ENCODE results near the gene TUBAL3. TPM values are rescaled to one million over a fixed set of nuclear protein-coding genes. Genes with fewer than 3 reads are reported as not detected.
"Not testable (repeated sequence)": the region's sequence is repeated elsewhere in the genome, so short reads cannot be mapped to it uniquely, and the experiment has no call there.

Gene TUBAL3
- total RNA-seq, 2 donors from 2014 or later: not detected

DNA sequence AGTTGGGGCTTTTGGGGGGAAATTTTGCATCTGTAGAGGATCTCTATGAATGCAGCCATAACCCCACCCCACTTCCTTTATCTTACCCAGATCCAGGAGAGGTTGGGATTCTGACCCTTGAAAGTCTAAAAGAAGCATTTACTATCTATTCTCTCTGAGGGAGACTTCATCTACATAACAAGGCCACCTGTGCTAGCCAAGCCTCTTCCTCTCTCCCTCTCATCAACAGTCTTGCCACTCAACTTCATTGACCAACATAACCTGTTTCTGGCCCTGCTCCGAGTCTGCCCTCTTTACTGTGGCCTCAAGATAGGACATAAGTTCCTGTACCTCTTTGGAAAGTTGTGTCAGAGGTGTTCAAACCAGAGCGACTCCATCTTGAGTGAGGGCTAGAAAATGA is 19.4 kb downstream of the TUBAL3 start:
- TF ChIP-seq, protein P1, sequence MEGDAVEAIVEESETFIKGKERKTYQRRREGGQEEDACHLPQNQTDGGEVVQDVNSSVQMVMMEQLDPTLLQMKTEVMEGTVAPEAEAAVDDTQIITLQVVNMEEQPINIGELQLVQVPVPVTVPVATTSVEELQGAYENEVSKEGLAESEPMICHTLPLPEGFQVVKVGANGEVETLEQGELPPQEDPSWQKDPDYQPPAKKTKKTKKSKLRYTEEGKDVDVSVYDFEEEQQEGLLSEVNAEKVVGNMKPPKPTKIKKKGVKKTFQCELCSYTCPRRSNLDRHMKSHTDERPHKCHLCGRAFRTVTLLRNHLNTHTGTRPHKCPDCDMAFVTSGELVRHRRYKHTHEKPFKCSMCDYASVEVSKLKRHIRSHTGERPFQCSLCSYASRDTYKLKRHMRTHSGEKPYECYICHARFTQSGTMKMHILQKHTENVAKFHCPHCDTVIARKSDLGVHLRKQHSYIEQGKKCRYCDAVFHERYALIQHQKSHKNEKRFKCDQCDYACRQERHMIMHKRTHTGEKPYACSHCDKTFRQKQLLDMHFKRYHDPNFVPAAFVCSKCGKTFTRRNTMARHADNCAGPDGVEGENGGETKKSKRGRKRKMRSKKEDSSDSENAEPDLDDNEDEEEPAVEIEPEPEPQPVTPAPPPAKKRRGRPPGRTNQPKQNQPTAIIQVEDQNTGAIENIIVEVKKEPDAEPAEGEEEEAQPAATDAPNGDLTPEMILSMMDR (IDR thresholded peaks at IDR 0.05): no peak
- TF ChIP-seq POLR2A (IDR thresholded peaks at IDR 0.05): no peak
- 66 to 93% methylated on average over 2 of the region's 2 CpGs for WGBS, 2 donors
- no peaks in the 10 kb centered on the region for H3K36me3 ChIP-seq (replicated peaks in 1 of 2; ENCODE audit: insufficient read depth in 1 of 2, low read depth in 2 of 2)
- peaks cover 13% of the 10 kb centered on the region for H3K4me1 ChIP-seq
- H3K9me3 ChIP-seq: no peaks in the 10 kb centered on the region
- no peak for ATAC-seq
- H3K27me3 ChIP-seq: no peaks in the 10 kb centered on the region
- no peak for DNase-seq
- H3K4me3 ChIP-seq: no peak overlapping the region
- H3K27ac ChIP-seq: no peak overlapping the region
- intact Hi-C loops (cut with DNase I): no loop called here

DNA sequence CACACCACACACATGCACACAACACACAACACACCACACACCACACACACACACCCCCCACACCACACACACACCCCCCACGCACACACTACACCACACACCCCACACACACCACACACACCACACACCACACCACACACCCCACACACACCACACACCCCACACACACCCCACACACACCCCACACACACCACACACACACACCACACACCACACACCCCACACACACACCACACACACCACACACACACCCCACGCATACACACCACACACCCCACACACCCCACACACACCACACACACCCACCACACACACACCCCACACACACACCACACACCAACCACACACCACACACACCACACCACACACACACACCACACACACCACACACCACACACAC is 23.4 kb downstream of the TUBAL3 start:
- ATAC-seq (no peak), DNase-seq (no peak)
- intact Hi-C loops (cut with DNase I): no loop called here
- no peak for TF ChIP-seq POLR2A (IDR thresholded peaks at IDR 0.05)
- TF ChIP-seq, protein P1 (IDR thresholded peaks at IDR 0.05): no peak
- Histone ChIP-seq H3K27me3 (no peaks in the 10 kb centered on the region), H3K4me1 (peaks cover 13% of the 10 kb centered on the region), H3K4me3 (no peak overlapping the region), H3K27ac (no peak overlapping the region), H3K9me3 (no peaks in the 10 kb centered on the region), H3K36me3 (replicated peaks in 1 of 2; ENCODE audit: insufficient read depth in 1 of 2, low read depth in 2 of 2) (no peaks in the 10 kb centered on the region)
- 92 to 100% methylated on average over 1 to 2 of the region's 2 CpGs for WGBS, 2 donors

DNA sequence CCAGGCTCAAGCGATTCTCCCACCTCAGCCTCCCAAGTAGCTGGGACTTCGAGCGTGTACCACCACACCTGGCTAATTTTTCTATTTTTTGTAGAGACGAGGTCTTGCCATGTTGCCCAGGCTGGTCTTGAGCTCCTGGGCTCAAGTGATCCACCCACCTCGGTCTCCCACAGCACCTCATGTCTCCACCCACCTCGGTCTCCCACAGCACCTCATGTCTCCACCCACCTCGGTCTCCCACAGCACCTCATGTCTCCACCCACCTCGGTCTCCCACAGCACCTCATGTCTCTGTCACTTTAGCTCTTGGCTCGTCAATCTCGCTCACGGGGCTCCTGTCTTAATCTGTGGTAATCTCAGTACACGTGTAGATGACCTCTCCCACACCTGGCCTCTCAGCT is 24.2 kb downstream of the TUBAL3 start:
- ATAC-seq; H3K9me3 ChIP-seq; H3K27ac ChIP-seq; H3K27me3 ChIP-seq; DNase-seq; H3K4me3 ChIP-seq; H3K36me3 ChIP-seq (replicated peaks in 1 of 2; ENCODE audit: insufficient read depth in 1 of 2, low read depth in 2 of 2); intact Hi-C loops (cut with DNase I): not testable (repeated sequence)
- WGBS, 2 donors: 70 to 73% methylated on average over 12 of the region's 12 CpGs
- peaks cover 13% of the 10 kb centered on the region for H3K4me1 ChIP-seq

DNA sequence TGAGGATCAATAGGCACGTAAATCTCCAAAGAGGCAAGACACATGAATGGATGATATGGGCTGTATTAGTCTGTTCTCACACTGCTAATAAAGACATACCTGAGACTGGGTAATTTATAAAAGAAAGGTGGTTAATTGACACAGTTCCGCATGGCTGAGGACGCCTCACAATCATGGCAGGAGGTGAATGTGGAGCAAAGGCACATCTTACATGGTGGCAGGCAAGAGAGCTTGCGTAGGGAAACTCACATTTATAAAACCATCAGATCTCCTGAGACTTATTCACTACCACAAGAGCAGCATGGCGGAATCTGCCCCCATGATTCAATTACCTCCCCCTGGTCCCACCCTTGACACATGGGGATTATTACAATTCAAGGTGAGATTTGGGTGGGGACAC is 25.4 kb downstream of the TUBAL3 start:
- H3K9me3 ChIP-seq; DNase-seq; H3K4me3 ChIP-seq; H3K36me3 ChIP-seq (replicated peaks in 1 of 2; ENCODE audit: insufficient read depth in 1 of 2, low read depth in 2 of 2); ATAC-seq; H3K27me3 ChIP-seq; H3K27ac ChIP-seq; H3K4me1 ChIP-seq; intact Hi-C loops (cut with DNase I): not testable (repeated sequence)
- 89 to 93% methylated on average over 5 of the region's 5 CpGs for WGBS, 2 donors

DNA sequence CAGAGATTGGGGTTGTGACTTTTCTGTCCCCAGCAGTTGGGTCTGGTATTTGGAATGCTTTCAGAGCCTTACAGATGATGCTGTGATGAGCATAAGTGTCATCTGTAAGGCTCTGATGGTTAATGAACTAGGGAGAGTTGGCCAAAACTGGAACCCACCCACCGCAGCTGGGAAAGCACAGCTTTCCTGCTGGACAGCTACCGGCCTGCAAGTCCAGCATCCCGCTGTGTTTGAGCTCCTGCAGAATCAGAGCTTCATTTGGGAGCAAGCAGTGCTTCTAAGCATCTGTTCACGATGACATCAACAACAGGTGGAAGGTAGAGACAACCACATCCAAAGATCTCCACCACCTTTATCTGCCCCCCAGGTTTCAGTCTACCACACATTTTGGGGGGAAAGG is 28.2 kb downstream of the TUBAL3 start:
- no peak for DNase-seq
- ATAC-seq: no peak
- Histone ChIP-seq H3K4me3 (no peak overlapping the region), H3K36me3 (replicated peaks in 1 of 2; ENCODE audit: insufficient read depth in 1 of 2, low read depth in 2 of 2) (no peaks in the 10 kb centered on the region), H3K27me3 (no peaks in the 10 kb centered on the region), H3K4me1 (no peaks in the 10 kb centered on the region), H3K27ac (no peak overlapping the region), H3K9me3 (no peaks in the 10 kb centered on the region)
- intact Hi-C loops (cut with DNase I): no loop called here
- 56 to 62% methylated on average over 2 to 4 of the region's 4 CpGs for WGBS, 2 donors
- TF ChIP-seq, protein P1 (IDR thresholded peaks at IDR 0.05): no peak
- no peak for TF ChIP-seq POLR2A (IDR thresholded peaks at IDR 0.05)

DNA sequence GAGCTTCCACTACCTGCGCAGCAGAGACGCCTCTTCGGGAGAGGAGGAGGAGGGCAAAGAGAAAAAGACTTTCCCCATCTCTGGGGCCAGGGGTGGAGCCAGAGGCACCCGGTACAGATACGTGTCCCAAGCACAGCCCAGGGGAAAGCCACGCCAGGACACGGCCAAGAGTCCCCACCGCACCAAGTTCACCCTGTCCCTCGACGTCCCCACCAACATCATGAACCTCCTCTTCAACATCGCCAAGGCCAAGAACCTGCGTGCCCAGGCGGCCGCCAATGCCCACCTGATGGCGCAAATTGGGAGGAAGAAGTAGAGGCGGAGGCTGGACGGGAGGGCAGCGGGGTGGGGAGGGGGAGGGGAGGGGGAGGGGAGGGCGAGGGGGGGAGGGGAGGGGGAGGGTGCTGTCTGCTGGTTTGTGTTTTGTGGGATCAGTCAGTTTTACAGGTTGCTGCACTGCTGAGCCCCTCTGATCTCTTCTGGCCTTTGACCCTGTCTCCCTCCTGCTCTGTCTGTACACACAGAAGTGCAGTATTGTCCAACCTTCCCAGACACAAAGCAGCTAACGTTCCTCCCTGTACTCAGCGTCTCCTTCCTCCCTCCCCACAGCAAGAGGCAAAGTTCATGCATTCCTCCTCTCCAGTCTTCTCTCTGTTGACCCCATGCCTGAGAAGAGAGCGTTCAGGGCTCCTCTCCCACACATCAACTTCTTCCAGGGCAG is 30.6 kb downstream of the TUBAL3 start:
- no peaks in the 10 kb centered on the region for H3K9me3 ChIP-seq
- H3K27me3 ChIP-seq: no peaks in the 10 kb centered on the region
- no peaks in the 10 kb centered on the region for H3K36me3 ChIP-seq (replicated peaks in 1 of 2; ENCODE audit: insufficient read depth in 1 of 2, low read depth in 2 of 2)
- ATAC-seq (no peak), DNase-seq (no peak)
- H3K27ac ChIP-seq: no peak overlapping the region
- H3K4me3 ChIP-seq: no peak overlapping the region
- intact Hi-C loops (cut with DNase I): no loop called here
- H3K4me1 ChIP-seq: no peaks in the 10 kb centered on the region
- 74 to 84% methylated on average over 17 to 22 of the region's 22 CpGs for WGBS, 2 donors
- TF ChIP-seq, protein P1 (IDR thresholded peaks at IDR 0.05): no peak
- TF ChIP-seq POLR2A (IDR thresholded peaks at IDR 0.05): no peak
